ENCODE data around the gene DCAF12L2. TPM values are rescaled to one million over a fixed set of nuclear protein-coding genes. Genes with fewer than 3 reads are reported as not detected.
"Not testable (repeated sequence)": the region's sequence is repeated elsewhere in the genome, so short reads cannot be mapped to it uniquely, and the experiment has no call there.

Gene DCAF12L2
- total RNA-seq = not detected
- polyA plus RNA-seq = under 1 TPM in 1 of 2 donors, not detected in 1; 0.21 TPM
- total RNA-seq = not detected

DNA sequence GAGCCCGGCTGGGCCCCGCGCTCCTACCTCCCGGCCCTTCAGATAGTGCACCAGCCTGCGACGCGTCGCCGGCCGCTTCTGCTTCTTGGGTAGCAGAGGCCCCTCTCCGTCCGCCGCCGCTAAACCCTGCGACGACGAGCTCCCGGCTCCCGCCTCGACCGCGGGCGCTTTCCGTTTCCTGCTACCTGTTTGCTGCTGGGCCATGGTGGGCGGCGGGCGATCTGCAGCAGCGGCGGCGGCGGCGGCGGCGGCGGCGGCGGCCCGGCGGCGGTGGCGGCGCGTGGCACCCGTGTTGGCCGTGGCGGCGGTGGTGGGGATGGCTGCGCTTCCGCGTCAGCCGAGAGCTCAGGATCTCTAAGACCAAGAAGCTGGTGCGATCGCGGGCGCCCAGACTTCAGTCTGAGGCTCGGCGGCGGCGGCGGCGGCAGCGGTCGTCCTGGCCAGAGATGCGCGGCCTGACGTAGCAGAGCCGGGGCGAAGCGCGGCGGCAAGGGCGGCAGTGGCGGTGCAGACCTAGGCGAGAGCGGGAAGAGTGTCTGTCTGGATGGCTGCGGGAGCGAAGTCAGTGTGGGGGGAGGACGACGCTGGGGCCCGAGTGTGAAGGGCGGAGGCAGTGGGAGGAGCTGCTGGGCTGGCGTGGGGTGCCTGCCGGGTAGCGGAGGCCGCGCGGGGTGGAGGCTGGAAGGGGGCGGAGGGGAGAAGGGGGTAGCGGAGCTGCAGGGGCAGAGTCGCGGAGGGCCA is at the start of gene DCAF12L2:
Gene DCAF12L2, minus strand, starts transcription at position 569 of the 741 bp plus-strand sequence. Its CDS starts 365 bp downstream, at position 204.
- Mint-ChIP-seq H3K27me3 (peaks cover 4 to 22% (median 19%) of the 10 kb centered on the region in 5 donors), H3K4me3 (peak within 1 kb of the TSS in 8 of 10 donors; percentile 4 to 64 (median 46)), H3K9me3 (peaks cover 0 to 5% (median 0%) of the 10 kb centered on the region in 11 donors), H3K27ac (no peak within 1 kb of the TSS), H3K4me1 (no peaks in the 10 kb centered on the region), H3K36me3 (no peaks in the 10 kb centered on the region)
- ChIA-PET POLR2A (no interaction called here), CTCF (no interaction called here)
- no peaks in the 10 kb centered on the region for H3K4me1 ChIP-seq (ENCODE audit: control insufficient read depth in 2 of 2, insufficient read depth in 2 of 2, low read length in 2 of 2)
- H3K36me3 ChIP-seq (ENCODE audit: control insufficient read depth in 2 of 3, insufficient read depth in 3 of 3, low read length in 3 of 3) = no peaks in the 10 kb centered on the region
- DNase-seq (peak in 1 of 9 donors; percentile 2), ATAC-seq (no peak)
- no peak within 1 kb of the TSS for H3K27ac ChIP-seq (ENCODE audit: low read depth, low read length)
- intact Hi-C loops (cut with micrococcal nuclease) = no loop called here
- no peaks in the 10 kb centered on the region for H3K9me3 ChIP-seq (ENCODE audit: control insufficient read depth in 2 of 3, low read length in 3 of 3)
- H3K27me3 ChIP-seq (ENCODE audit: control insufficient read depth in 2 of 2, insufficient read depth in 2 of 2, low read length in 2 of 2) = no peaks in the 10 kb centered on the region
- no peak within 1 kb of the TSS for H3K4me3 ChIP-seq (ENCODE audit: low read length)

DNA sequence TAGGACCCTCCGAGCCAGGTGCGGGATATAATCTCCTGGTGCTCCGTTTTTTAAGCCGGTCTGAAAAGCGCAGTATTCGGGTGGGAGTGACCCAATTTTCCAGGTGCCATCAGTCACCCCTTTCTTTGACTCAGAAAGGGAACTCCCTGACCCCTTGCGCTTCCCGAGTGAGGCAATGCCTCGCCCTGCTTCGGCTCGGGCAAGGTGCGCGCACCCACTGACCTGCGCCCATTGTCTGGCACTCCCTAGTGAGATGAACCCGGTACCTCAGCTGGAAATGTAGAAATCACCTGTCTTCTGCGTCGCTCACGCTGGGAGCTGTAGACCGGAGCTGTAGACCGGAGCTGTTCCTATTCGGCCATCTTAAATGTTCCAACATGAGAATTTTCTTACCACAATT is 24.8 kb upstream of the DCAF12L2 start:
- H3K27ac Mint-ChIP-seq; H3K36me3 ChIP-seq (ENCODE audit: control insufficient read depth in 2 of 3, insufficient read depth in 3 of 3, low read length in 3 of 3): not testable (repeated sequence)

DNA sequence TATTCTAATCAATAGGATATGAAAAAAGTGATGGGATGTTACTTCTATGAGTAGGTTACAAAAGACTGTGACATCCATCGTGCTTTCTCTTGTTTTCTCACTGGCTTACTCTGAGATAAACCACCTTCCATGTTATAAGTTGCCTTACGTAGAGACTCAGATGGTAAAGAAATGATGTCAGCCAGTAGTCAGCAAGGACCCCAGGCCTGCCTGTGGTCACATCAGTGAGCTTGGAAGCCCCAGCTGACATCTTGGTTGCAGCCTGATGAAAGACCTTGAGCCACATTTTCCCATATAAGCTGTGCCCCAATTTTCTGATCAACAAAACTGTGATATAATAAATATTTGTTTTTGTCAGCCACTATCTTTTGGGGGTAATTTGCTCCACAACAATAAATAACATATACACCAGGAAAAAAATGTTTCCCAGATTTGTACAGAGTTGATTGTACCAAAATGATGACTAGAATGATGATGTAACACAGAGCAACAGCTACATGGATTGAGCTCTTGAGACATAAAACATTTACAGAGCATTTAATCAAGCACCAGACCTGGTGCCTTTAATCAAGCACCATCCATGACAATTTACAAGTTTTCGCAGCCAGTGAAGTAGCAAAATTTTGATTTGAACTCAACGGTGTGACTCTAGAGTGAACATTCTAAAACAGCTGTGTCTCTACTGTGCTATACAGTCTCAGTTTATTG is 11.2 kb upstream of the DCAF12L2 start:
- Histone ChIP-seq H3K27me3 (ENCODE audit: control insufficient read depth in 2 of 2, insufficient read depth in 2 of 2, low read length in 2 of 2) (no peaks in the 10 kb centered on the region), H3K36me3 (ENCODE audit: control insufficient read depth in 2 of 3, insufficient read depth in 3 of 3, low read length in 3 of 3) (no peaks in the 10 kb centered on the region), H3K27ac (ENCODE audit: low read depth, low read length) (no peak overlapping the region), H3K9me3 (ENCODE audit: control insufficient read depth in 2 of 3, low read length in 3 of 3) (no peaks in the 10 kb centered on the region), H3K4me1 (ENCODE audit: control insufficient read depth in 2 of 2, insufficient read depth in 2 of 2, low read length in 2 of 2) (no peaks in the 10 kb centered on the region), H3K4me3 (ENCODE audit: low read length) (no peak overlapping the region)
- H3K9me3 Mint-ChIP-seq = no peaks in the 10 kb centered on the region
- no peak overlapping the region for H3K4me3 Mint-ChIP-seq
- ATAC-seq (no peak), DNase-seq (no peak)
- no peak overlapping the region for H3K27ac Mint-ChIP-seq
- no peaks in the 10 kb centered on the region for H3K27me3 Mint-ChIP-seq
- H3K4me1 Mint-ChIP-seq = no peaks in the 10 kb centered on the region
- ChIA-PET POLR2A (no interaction called here), CTCF (no interaction called here)
- intact Hi-C loops (cut with micrococcal nuclease) = no loop called here
- no peaks in the 10 kb centered on the region for H3K36me3 Mint-ChIP-seq

More for the DNA sequence above, 24.8 kb upstream of the DCAF12L2 start:
- H3K27ac ChIP-seq (ENCODE audit: low read depth, low read length); H3K4me3 Mint-ChIP-seq; DNase-seq; intact Hi-C loops (cut with micrococcal nuclease); H3K9me3 ChIP-seq (ENCODE audit: control insufficient read depth in 2 of 3, low read length in 3 of 3); H3K4me3 ChIP-seq (ENCODE audit: low read length); H3K4me1 Mint-ChIP-seq; H3K4me1 ChIP-seq (ENCODE audit: control insufficient read depth in 2 of 2, insufficient read depth in 2 of 2, low read length in 2 of 2); H3K27me3 ChIP-seq (ENCODE audit: control insufficient read depth in 2 of 2, insufficient read depth in 2 of 2, low read length in 2 of 2); CTCF ChIA-PET; H3K9me3 Mint-ChIP-seq; ATAC-seq; H3K36me3 Mint-ChIP-seq; POLR2A ChIA-PET; H3K27me3 Mint-ChIP-seq: not testable (repeated sequence)

DNA sequence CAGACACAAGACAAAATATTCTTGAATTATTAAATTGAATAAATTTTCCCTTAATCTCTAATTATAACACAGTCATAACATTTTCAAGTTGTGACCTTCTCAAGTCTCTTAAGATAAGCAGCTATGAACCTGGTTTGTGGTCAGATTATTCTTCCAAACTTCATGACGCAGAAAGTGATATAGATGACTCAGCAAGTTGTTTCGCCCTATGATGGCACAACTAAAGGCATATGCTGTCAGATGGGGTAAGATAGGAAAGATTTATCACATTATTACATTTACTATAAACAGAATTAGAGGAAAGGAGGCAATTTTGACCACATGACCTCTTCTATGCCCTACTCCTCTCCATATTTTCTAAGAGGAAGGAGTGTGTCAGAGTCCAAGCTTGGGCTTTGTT is 4.6 kb upstream of the DCAF12L2 start:
- no peaks in the 10 kb centered on the region for H3K4me1 ChIP-seq (ENCODE audit: control insufficient read depth in 2 of 2, insufficient read depth in 2 of 2, low read length in 2 of 2)
- CTCF ChIA-PET = no interaction called here
- Mint-ChIP-seq H3K9me3 (peaks cover 0 to 2% (median 0%) of the 10 kb centered on the region in 11 donors), H3K4me1 (no peaks in the 10 kb centered on the region), H3K27ac (no peak overlapping the region), H3K4me3 (no peak overlapping the region), H3K36me3 (no peaks in the 10 kb centered on the region), H3K27me3 (peaks cover 4 to 12% (median 7%) of the 10 kb centered on the region in 5 donors)
- DNase-seq = no peak
- no peaks in the 10 kb centered on the region for H3K27me3 ChIP-seq (ENCODE audit: control insufficient read depth in 2 of 2, insufficient read depth in 2 of 2, low read length in 2 of 2)
- no peak overlapping the region for H3K27ac ChIP-seq (ENCODE audit: low read depth, low read length)
- H3K4me3 ChIP-seq (ENCODE audit: low read length) = no peak overlapping the region
- H3K36me3 ChIP-seq (ENCODE audit: control insufficient read depth in 2 of 3, insufficient read depth in 3 of 3, low read length in 3 of 3) = no peaks in the 10 kb centered on the region
- POLR2A ChIA-PET = no interaction called here
- intact Hi-C loops (cut with micrococcal nuclease) = no loop called here
- H3K9me3 ChIP-seq (ENCODE audit: control insufficient read depth in 2 of 3, low read length in 3 of 3) = no peaks in the 10 kb centered on the region
- ATAC-seq = no peak

DNA sequence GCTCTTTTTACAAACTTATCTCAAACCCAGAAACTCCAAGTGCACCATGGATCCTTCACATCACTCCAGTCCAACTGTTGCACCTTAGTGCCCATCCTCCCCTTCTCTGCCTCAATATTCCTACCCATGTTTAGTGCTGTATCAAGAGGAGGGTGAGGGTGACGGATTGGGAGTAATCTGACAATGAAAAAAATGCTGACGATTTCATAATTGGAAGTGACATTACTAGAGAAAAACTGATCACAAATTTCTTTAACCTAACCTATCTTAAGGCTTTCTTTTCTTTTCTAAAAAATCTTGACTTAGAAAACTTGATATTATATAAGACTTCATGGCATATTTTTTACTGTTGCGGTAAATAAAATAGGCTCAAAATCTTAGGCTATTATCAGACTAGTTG is 1.5 kb upstream of the DCAF12L2 start:
- Mint-ChIP-seq H3K27me3 (peaks cover 4 to 19% (median 15%) of the 10 kb centered on the region in 5 donors), H3K9me3 (peaks cover 0 to 2% (median 0%) of the 10 kb centered on the region in 11 donors), H3K4me3 (peak overlapping the region in 2 of 10 donors; percentile 10 to 25), H3K36me3 (no peaks in the 10 kb centered on the region), H3K27ac (no peak overlapping the region), H3K4me1 (no peaks in the 10 kb centered on the region)
- Histone ChIP-seq H3K27me3 (ENCODE audit: control insufficient read depth in 2 of 2, insufficient read depth in 2 of 2, low read length in 2 of 2) (no peaks in the 10 kb centered on the region), H3K4me1 (ENCODE audit: control insufficient read depth in 2 of 2, insufficient read depth in 2 of 2, low read length in 2 of 2) (no peaks in the 10 kb centered on the region), H3K4me3 (ENCODE audit: low read length) (no peak overlapping the region), H3K27ac (ENCODE audit: low read depth, low read length) (no peak overlapping the region), H3K36me3 (ENCODE audit: control insufficient read depth in 2 of 3, insufficient read depth in 3 of 3, low read length in 3 of 3) (no peaks in the 10 kb centered on the region), H3K9me3 (ENCODE audit: control insufficient read depth in 2 of 3, low read length in 3 of 3) (no peaks in the 10 kb centered on the region)
- ATAC-seq = no peak
- CTCF ChIA-PET = no interaction called here
- intact Hi-C loops (cut with micrococcal nuclease) = no loop called here
- no peak for DNase-seq
- POLR2A ChIA-PET = no interaction called here

DNA sequence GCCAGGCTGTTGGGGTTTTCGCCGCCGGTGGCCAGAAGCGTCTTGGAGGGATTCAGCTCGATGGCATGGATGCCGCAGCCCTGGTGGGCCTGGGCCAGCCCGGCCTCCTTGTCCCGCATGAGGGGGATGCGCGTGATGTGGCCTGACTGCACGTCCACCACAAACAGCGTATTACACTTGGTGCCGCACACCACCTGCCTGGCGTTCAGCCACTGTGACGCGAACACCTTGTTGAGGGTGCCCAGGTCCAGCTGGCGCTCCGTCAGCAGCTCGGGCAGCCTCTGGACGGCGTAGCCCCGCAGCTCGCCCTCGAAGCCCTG is 728 bp downstream of the DCAF12L2 start:
- DNase-seq (no peak), ATAC-seq (no peak)
- no peak overlapping the region for H3K27ac ChIP-seq (ENCODE audit: low read depth, low read length)
- intact Hi-C loops (cut with micrococcal nuclease) = no loop called here
- Mint-ChIP-seq H3K36me3 (no peaks in the 10 kb centered on the region), H3K9me3 (peaks cover 0 to 5% (median 0%) of the 10 kb centered on the region in 11 donors), H3K27me3 (peaks cover 4 to 22% (median 19%) of the 10 kb centered on the region in 5 donors), H3K4me3 (peak overlapping the region in 1 of 10 donors; percentile 64), H3K27ac (no peak overlapping the region), H3K4me1 (no peaks in the 10 kb centered on the region)
- no peak overlapping the region for H3K4me3 ChIP-seq (ENCODE audit: low read length)
- ChIA-PET CTCF (no interaction called here), POLR2A (no interaction called here)
- no peaks in the 10 kb centered on the region for H3K4me1 ChIP-seq (ENCODE audit: control insufficient read depth in 2 of 2, insufficient read depth in 2 of 2, low read length in 2 of 2)
- no peaks in the 10 kb centered on the region for H3K36me3 ChIP-seq (ENCODE audit: control insufficient read depth in 2 of 3, insufficient read depth in 3 of 3, low read length in 3 of 3)
- no peaks in the 10 kb centered on the region for H3K27me3 ChIP-seq (ENCODE audit: control insufficient read depth in 2 of 2, insufficient read depth in 2 of 2, low read length in 2 of 2)
- no peaks in the 10 kb centered on the region for H3K9me3 ChIP-seq (ENCODE audit: control insufficient read depth in 2 of 3, low read length in 3 of 3)
